ENCODE results near the gene NECAB2. TPM values are rescaled to one million over a fixed set of nuclear protein-coding genes. Genes with fewer than 3 reads are reported as not detected.

NECAB2 gene
- total and polyA plus RNA-seq, 2 donors: 0.20 to 1.0 TPM

Small RNAs within 50 kb of the gene (small RNA-seq; reads per million reads assigned to genes)
- gene RNA5SP432: not detected

Other genes starting within 250 kb of the NECAB2 start
- 122 TPM for gene HSBP1, start 160.3 kb upstream of the NECAB2 start, total RNA-seq
- gene HSBP1, start 160.3 kb upstream of the NECAB2 start, polyA plus RNA-seq: 45.2 TPM
- 4.6 TPM for gene MLYCD, start 69.1 kb upstream of the NECAB2 start, total RNA-seq
- gene MLYCD, start 69.1 kb upstream of the NECAB2 start, polyA plus RNA-seq: 3.8 TPM
- 0.21 TPM for gene OSGIN1, start 15.0 kb upstream of the NECAB2 start, total RNA-seq
- 11.9 TPM for gene OSGIN1, start 15.0 kb upstream of the NECAB2 start, polyA plus RNA-seq
- gene SLC38A8, start 74.6 kb downstream of the NECAB2 start, total RNA-seq: not detected
- gene SLC38A8, start 74.6 kb downstream of the NECAB2 start, polyA plus RNA-seq: not detected
- gene MBTPS1, start 148.7 kb downstream of the NECAB2 start, total RNA-seq: 81.3 TPM
- 67.8 TPM for gene MBTPS1, start 148.7 kb downstream of the NECAB2 start, polyA plus RNA-seq
- 32.7 TPM for gene HSDL1, start 176.9 kb downstream of the NECAB2 start, total RNA-seq
- gene HSDL1, start 176.9 kb downstream of the NECAB2 start, polyA plus RNA-seq: 12.9 TPM
- gene DNAAF1, start 177.1 kb downstream of the NECAB2 start, total RNA-seq: not detected
- gene DNAAF1, start 177.1 kb downstream of the NECAB2 start, polyA plus RNA-seq: 0.85 TPM
- 24.4 TPM for gene TAF1C, start 218.8 kb downstream of the NECAB2 start, total RNA-seq
- gene TAF1C, start 218.8 kb downstream of the NECAB2 start, polyA plus RNA-seq: 39.3 TPM
- 0.21 TPM for gene ADAD2, start 222.9 kb downstream of the NECAB2 start, total RNA-seq
- gene ADAD2, start 222.9 kb downstream of the NECAB2 start, polyA plus RNA-seq: 0.47 TPM